ENCODE data around the gene CES3. TPM values are rescaled to one million over a fixed set of nuclear protein-coding genes. Genes with fewer than 3 reads are reported as not detected.

CES3 gene
- total RNA-seq, 1 experiment from 2014 or later = 3.7 TPM

DNA sequence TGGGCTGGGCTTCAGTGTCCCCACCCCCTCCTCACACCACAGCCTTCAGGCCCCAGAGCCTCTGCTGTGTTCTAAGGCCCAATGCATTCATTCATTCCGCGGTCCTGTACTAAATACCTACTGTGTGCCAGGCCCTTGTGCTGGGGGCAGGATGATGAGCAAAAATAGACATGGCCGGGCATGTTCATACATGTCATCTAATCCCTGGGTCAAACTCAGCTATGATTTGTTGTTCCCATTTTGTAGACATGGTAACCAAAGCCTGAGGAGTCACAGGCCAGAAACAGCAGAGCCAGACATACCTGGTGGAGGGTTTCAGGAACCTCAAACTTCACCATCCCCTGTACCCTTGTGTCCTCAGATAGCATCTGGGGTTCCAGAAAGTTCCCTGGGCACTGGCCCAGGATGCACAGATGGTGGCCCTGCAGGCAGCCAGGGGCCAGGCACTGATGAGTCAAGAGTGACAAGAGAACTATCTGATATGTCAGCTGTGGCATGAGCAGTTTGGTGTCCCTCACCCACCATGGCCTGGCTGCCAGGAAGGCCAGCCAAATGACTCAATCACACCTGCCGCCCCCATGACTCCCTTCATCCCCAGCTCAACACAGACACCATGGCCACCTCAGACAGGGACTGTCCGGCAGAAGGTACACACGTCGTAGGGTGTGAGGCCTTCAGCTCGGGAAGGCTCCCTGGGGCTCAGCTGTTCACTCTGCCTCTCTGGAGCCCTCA, 33.0 kb upstream of the CES3 start:
- no peak overlapping the region for H3T11ph ChIP-seq (ENCODE audit: low read length)
- TF ChIP-seq, protein P1, sequence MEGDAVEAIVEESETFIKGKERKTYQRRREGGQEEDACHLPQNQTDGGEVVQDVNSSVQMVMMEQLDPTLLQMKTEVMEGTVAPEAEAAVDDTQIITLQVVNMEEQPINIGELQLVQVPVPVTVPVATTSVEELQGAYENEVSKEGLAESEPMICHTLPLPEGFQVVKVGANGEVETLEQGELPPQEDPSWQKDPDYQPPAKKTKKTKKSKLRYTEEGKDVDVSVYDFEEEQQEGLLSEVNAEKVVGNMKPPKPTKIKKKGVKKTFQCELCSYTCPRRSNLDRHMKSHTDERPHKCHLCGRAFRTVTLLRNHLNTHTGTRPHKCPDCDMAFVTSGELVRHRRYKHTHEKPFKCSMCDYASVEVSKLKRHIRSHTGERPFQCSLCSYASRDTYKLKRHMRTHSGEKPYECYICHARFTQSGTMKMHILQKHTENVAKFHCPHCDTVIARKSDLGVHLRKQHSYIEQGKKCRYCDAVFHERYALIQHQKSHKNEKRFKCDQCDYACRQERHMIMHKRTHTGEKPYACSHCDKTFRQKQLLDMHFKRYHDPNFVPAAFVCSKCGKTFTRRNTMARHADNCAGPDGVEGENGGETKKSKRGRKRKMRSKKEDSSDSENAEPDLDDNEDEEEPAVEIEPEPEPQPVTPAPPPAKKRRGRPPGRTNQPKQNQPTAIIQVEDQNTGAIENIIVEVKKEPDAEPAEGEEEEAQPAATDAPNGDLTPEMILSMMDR (conservative IDR thresholded peaks at IDR 0.05) = no peak
- H2BK20ac ChIP-seq (ENCODE audit: low read depth, low read length, poor library complexity, severe bottlenecking) = no peak overlapping the region
- no peak overlapping the region for H3K4ac ChIP-seq (ENCODE audit: low read depth, low read length)
- peaks cover 5% of the 10 kb centered on the region for H3K23me2 ChIP-seq (ENCODE audit: insufficient read length, low read depth, low read length, poor library complexity, severe bottlenecking)
- Mint-ChIP-seq H3K27ac (peak overlapping the region in 1 of 3 experiments; percentile 68; a peak in 3 of 7 replicates), H3K4me3 (no peak overlapping the region), H3K4me1 (peaks cover 13 to 20% of the 10 kb centered on the region in 2 experiments), H3K27me3 (ENCODE audit: low read depth) (peaks cover 52% of the 10 kb centered on the region), H3K9me3 (no peaks in the 10 kb centered on the region; a peak in 1 of 5 replicates), H3K36me3 (ENCODE audit: insufficient read depth in 1 of 3, low read depth in 3 of 3) (peaks cover 0 to 11% (median under 1%) of the 10 kb centered on the region in 3 experiments; a peak in 4 of 7 replicates)
- no peak overlapping the region for H2AFZ ChIP-seq (ENCODE audit: low read length)
- no peak overlapping the region for H3K27ac ChIP-seq (ENCODE audit: insufficient read length, low read depth, low read length)
- no peak overlapping the region for H3K9ac ChIP-seq (ENCODE audit: extremely low read depth, insufficient read length, low read length)
- H2BK120ac ChIP-seq (ENCODE audit: low read depth, low read length, poor library complexity, severe bottlenecking) = no peak overlapping the region
- H2BK5ac ChIP-seq (ENCODE audit: insufficient read length, low read length) = no peak overlapping the region
- no peaks in the 10 kb centered on the region for H4K20me1 ChIP-seq (ENCODE audit: control insufficient read depth, insufficient read depth, insufficient read length)
- no peak overlapping the region for H3K23ac ChIP-seq (ENCODE audit: insufficient read length, low read depth, low read length)
- no peak overlapping the region for H2BK15ac ChIP-seq (ENCODE audit: low read depth, low read length)
- H3K4me1 ChIP-seq (ENCODE audit: insufficient read depth, low read length) = no peaks in the 10 kb centered on the region
- H2AK5ac ChIP-seq (ENCODE audit: insufficient read length, low read length) = no peak overlapping the region
- H2BK12ac ChIP-seq (ENCODE audit: insufficient read length, low read depth, low read length) = no peak overlapping the region
- no peak overlapping the region for H3K56ac ChIP-seq (ENCODE audit: insufficient read length, low read depth, low read length)
- peaks cover 15% of the 10 kb centered on the region; the same call in 1 of the 2 replicates for H3K27me3 ChIP-seq (ENCODE audit: insufficient read depth, low read length)
- no peak overlapping the region for H3K4me2 ChIP-seq (ENCODE audit: insufficient read depth, insufficient read length, low read length)
- DNase-seq = no peak
- WGBS (ENCODE audit: extremely low coverage, insufficient read length, low lambda C conversion rate) = no CpG with 5 or more reads among the region's 8 CpGs
- peak overlapping the region; percentile 32 for H3K18ac ChIP-seq (ENCODE audit: insufficient read length, low read depth, low read length)
- no peaks in the 10 kb centered on the region for H3K79me2 ChIP-seq (ENCODE audit: insufficient read depth, low read length)
- H3K79me1 ChIP-seq (ENCODE audit: insufficient read depth, low read depth, low read length, poor library complexity, severe bottlenecking) = no peaks in the 10 kb centered on the region
- H3K14ac ChIP-seq (ENCODE audit: insufficient read depth, low read length) = no peak overlapping the region
- no peak overlapping the region for H4K8ac ChIP-seq (replicated peaks; ENCODE audit: insufficient read length, low read depth, low read length)
- H3K9me3 ChIP-seq (ENCODE audit: control insufficient read depth, low read depth, low read length) = no peaks in the 10 kb centered on the region
- no peak overlapping the region for H4K5ac ChIP-seq (ENCODE audit: insufficient read length, low read depth, low read length)
- no peak overlapping the region for H4K91ac ChIP-seq (ENCODE audit: insufficient read length, low read depth, low read length)

All from H9 (cell line).